Measurements from ENCODE around the gene SPEF2.

Gene SPEF2

GRCh38 chr5:35617435-35618303 lies at the start of gene SPEF2:
Gene SPEF2, plus strand, starts transcription at chr5:35617863. Its CDS starts 135 bp downstream, at chr5:35617998.
- DNase-seq: no peak

- no peak for DNase-seq
Measured at GRCh38 chr5:35575578-35575977, 42.1 kb upstream of the SPEF2 start.

- DNase-seq: no peak
Measured at GRCh38 chr5:35587419-35587818, 30.2 kb upstream of the SPEF2 start.

- DNase-seq: no peak
Measured at GRCh38 chr5:35593338-35593737, 24.3 kb upstream of the SPEF2 start.

- DNase-seq: no peak
Measured at GRCh38 chr5:35598707-35599370, 18.8 kb upstream of the SPEF2 start.

- no peak for DNase-seq
Measured at GRCh38 chr5:35600591-35600990, 17.1 kb upstream of the SPEF2 start.

GRCh38 chr5:35608881-35609779 lies 8.5 kb upstream of the SPEF2 start:
- no peak for DNase-seq

GRCh38 chr5:35617060-35617434 lies 616 bp upstream of the SPEF2 start:
- DNase-seq: no peak

- no peak for DNase-seq
Measured at GRCh38 chr5:35618304-35618636, 607 bp downstream of the SPEF2 start.

GRCh38 chr5:35618781-35619180 lies 1.1 kb downstream of the SPEF2 start:
- DNase-seq: no peak

- DNase-seq: no peak
Measured at GRCh38 chr5:35622974-35623373, 5.3 kb downstream of the SPEF2 start.

GRCh38 chr5:35623991-35624390 lies 6.3 kb downstream of the SPEF2 start:
- no peak for DNase-seq

GRCh38 chr5:35626108-35626507 lies 8.4 kb downstream of the SPEF2 start:
- DNase-seq: no peak

GRCh38 chr5:35626553-35626952 lies 8.9 kb downstream of the SPEF2 start:
- no peak for DNase-seq

- DNase-seq: no peak
Measured at GRCh38 chr5:35634326-35634725, 16.7 kb downstream of the SPEF2 start.

- no peak for DNase-seq
Measured at GRCh38 chr5:35640623-35641022, 23.0 kb downstream of the SPEF2 start.

- no peak for DNase-seq
Measured at GRCh38 chr5:35644543-35644942, 26.9 kb downstream of the SPEF2 start.

GRCh38 chr5:35647128-35647527 lies 29.5 kb downstream of the SPEF2 start:
- no peak for DNase-seq

GRCh38 chr5:35647712-35648111 lies 30.0 kb downstream of the SPEF2 start:
- no peak for DNase-seq

GRCh38 chr5:35651002-35651756 lies 33.5 kb downstream of the SPEF2 start:
- no peak for DNase-seq

- no peak for DNase-seq
Measured at GRCh38 chr5:35656721-35657120, 39.1 kb downstream of the SPEF2 start.

GRCh38 chr5:35657877-35658276 lies 40.2 kb downstream of the SPEF2 start:
- DNase-seq: no peak

- no peak for DNase-seq
Measured at GRCh38 chr5:35659556-35659955, 41.9 kb downstream of the SPEF2 start.

Measured in GF-D8 (cell line).